ENCODE measurements around the gene TMX1.

DNA sequence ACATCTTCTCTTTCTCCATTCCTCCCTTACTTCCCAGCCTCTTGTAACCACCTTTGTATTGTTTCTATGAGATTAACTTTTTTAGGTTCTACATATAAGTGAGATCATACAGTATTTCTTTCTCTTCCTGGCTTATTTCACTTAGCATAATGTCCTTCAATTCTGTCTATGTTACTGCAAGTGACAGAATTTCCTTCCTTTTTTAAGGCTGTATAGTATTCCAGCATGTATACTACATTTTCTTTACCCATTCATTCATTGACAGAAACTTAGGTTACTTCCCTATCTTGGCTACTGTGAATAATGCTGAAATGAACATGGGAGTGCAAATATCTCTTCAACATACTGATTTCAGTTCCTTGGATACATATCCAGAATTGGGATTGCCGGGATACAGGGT is 18.2 kb downstream of the TMX1 start:
- TF ChIP-seq CTCF (IDR thresholded peaks at IDR 0.05): no peak
- TF ChIP-seq POLR2A (IDR thresholded peaks at IDR 0.05): no peak

All from heart left ventricle (tissue), 13 donors.